ENCODE results near the gene USHBP1. TPM values are rescaled to one million over a fixed set of nuclear protein-coding genes. Genes with fewer than 3 reads are reported as not detected.

Gene USHBP1
- total and polyA plus RNA-seq, 2 donors (not counting 1 experiment from before 2014, with no cell fraction given) = not detected

GRCh38 chr19:17303940-17304267 lies 39.4 kb upstream of the USHBP1 start:
- Histone ChIP-seq H3K27me3 (ENCODE audit: control insufficient read depth, insufficient read depth, low read length) (no peaks in the 10 kb centered on the region), H4K20me1 (ENCODE audit: control insufficient read depth, extremely low read depth, insufficient read depth, low read length) (no peaks in the 10 kb centered on the region), H3K9me3 (ENCODE audit: control insufficient read depth, insufficient read depth, low read depth, low read length) (no peaks in the 10 kb centered on the region), H3K27ac (ENCODE audit: insufficient read depth, low read length) (no peak overlapping the region), H2AFZ (ENCODE audit: low read length) (no peak overlapping the region), H3K79me2 (ENCODE audit: control insufficient read depth, insufficient read depth, low read length) (no peaks in the 10 kb centered on the region), H3K9ac (ENCODE audit: insufficient read depth, low read length) (no peak overlapping the region), H3K4me2 (ENCODE audit: extremely low read depth, insufficient read depth, low read length) (no peak overlapping the region), H3K4me3 (replicated peaks in 1 of 4; ENCODE audit: control extremely low read depth in 1 of 4, insufficient read depth in 1 of 4, low read depth in 3 of 4, low read length in 4 of 4) (peak overlapping the region in 1 of 4 experiments; percentile 78), H3K36me3 (ENCODE audit: control insufficient read depth, insufficient read depth, low read length) (no peaks in the 10 kb centered on the region), H3K4me1 (ENCODE audit: control insufficient read depth, extremely low read depth, insufficient read depth, low read length) (peaks cover 5% of the 10 kb centered on the region)
- DNase-seq (ENCODE audit: low read depth in 2 of 2) = no peak
- no peak for TF ChIP-seq CTCF (conservative IDR thresholded peaks at IDR 0.05 in 1 of 2, IDR thresholded peaks at IDR 0.05 in 1 of 2; ENCODE audit: low read depth in 1 of 2, low read length in 2 of 2)
- TF ChIP-seq EZH2 (IDR thresholded peaks at IDR 0.05; ENCODE audit: low read length, missing control alignments) = no peak

GRCh38 chr19:17303167-17303939 lies 38.8 kb upstream of the USHBP1 start, which contains the start of gene ABHD8:
Gene ABHD8, minus strand, starts transcription at chr19:17303425. Its CDS starts 1,809 bp downstream, at chr19:17301616.
- H3K36me3 ChIP-seq (ENCODE audit: control insufficient read depth, insufficient read depth, low read length) = no peaks in the 10 kb centered on the region
- peak within 1 kb of the TSS; percentile 35 for H2AFZ ChIP-seq (ENCODE audit: low read length)
- H3K9me3 ChIP-seq (ENCODE audit: control insufficient read depth, insufficient read depth, low read depth, low read length) = no peaks in the 10 kb centered on the region
- H3K27me3 ChIP-seq (ENCODE audit: control insufficient read depth, insufficient read depth, low read length) = no peaks in the 10 kb centered on the region
- H4K20me1 ChIP-seq (ENCODE audit: control insufficient read depth, extremely low read depth, insufficient read depth, low read length) = no peaks in the 10 kb centered on the region
- H3K4me1 ChIP-seq (ENCODE audit: control insufficient read depth, extremely low read depth, insufficient read depth, low read length) = peaks cover 5% of the 10 kb centered on the region
- peak within 1 kb of the TSS; percentile 62 for H3K9ac ChIP-seq (ENCODE audit: insufficient read depth, low read length)
- peak within 1 kb of the TSS; percentile 32 for H3K27ac ChIP-seq (ENCODE audit: insufficient read depth, low read length)
- TF ChIP-seq EZH2 (IDR thresholded peaks at IDR 0.05; ENCODE audit: low read length, missing control alignments) (no peak), CTCF (conservative IDR thresholded peaks at IDR 0.05 in 1 of 2, IDR thresholded peaks at IDR 0.05 in 1 of 2; ENCODE audit: low read depth in 1 of 2, low read length in 2 of 2) (peak; percentile 30 to 37)
- H3K79me2 ChIP-seq (ENCODE audit: control insufficient read depth, insufficient read depth, low read length) = no peaks in the 10 kb centered on the region
- DNase-seq (ENCODE audit: low read depth in 2 of 2) = peak; percentile 91 to 96
- peak within 1 kb of the TSS; percentile 55 to 78 (median 58) for H3K4me3 ChIP-seq (replicated peaks in 1 of 4; ENCODE audit: control extremely low read depth in 1 of 4, insufficient read depth in 1 of 4, low read depth in 3 of 4, low read length in 4 of 4)
- H3K4me2 ChIP-seq (ENCODE audit: extremely low read depth, insufficient read depth, low read length) = peak within 1 kb of the TSS; percentile 71

GRCh38 chr19:17302391-17303166 lies 38.0 kb upstream of the USHBP1 start:
- Histone ChIP-seq H4K20me1 (ENCODE audit: control insufficient read depth, extremely low read depth, insufficient read depth, low read length) (no peaks in the 10 kb centered on the region), H3K79me2 (ENCODE audit: control insufficient read depth, insufficient read depth, low read length) (no peaks in the 10 kb centered on the region), H3K4me3 (replicated peaks in 1 of 4; ENCODE audit: control extremely low read depth in 1 of 4, insufficient read depth in 1 of 4, low read depth in 3 of 4, low read length in 4 of 4) (peak overlapping the region; percentile 55 to 78 (median 58)), H3K4me2 (ENCODE audit: extremely low read depth, insufficient read depth, low read length) (peak overlapping the region; percentile 71), H3K4me1 (ENCODE audit: control insufficient read depth, extremely low read depth, insufficient read depth, low read length) (peaks cover 5% of the 10 kb centered on the region), H3K27ac (ENCODE audit: insufficient read depth, low read length) (peak overlapping the region; percentile 32), H3K36me3 (ENCODE audit: control insufficient read depth, insufficient read depth, low read length) (no peaks in the 10 kb centered on the region), H3K9me3 (ENCODE audit: control insufficient read depth, insufficient read depth, low read depth, low read length) (no peaks in the 10 kb centered on the region), H3K9ac (ENCODE audit: insufficient read depth, low read length) (peak overlapping the region; percentile 62), H2AFZ (ENCODE audit: low read length) (peak overlapping the region; percentile 35), H3K27me3 (ENCODE audit: control insufficient read depth, insufficient read depth, low read length) (no peaks in the 10 kb centered on the region)
- TF ChIP-seq EZH2 (IDR thresholded peaks at IDR 0.05; ENCODE audit: low read length, missing control alignments) = no peak
- no peak for TF ChIP-seq CTCF (conservative IDR thresholded peaks at IDR 0.05 in 1 of 2, IDR thresholded peaks at IDR 0.05 in 1 of 2; ENCODE audit: low read depth in 1 of 2, low read length in 2 of 2)
- no peak for DNase-seq (ENCODE audit: low read depth in 2 of 2)

Data from fibroblast of lung (primary cell).